ENCODE data around the gene ARHGEF38. TPM values are rescaled to one million over a fixed set of nuclear protein-coding genes. Genes with fewer than 3 reads are reported as not detected.
"Not testable (repeated sequence)": the region's sequence is repeated elsewhere in the genome, so short reads cannot be mapped to it uniquely, and the experiment has no call there.

ARHGEF38 gene
- total RNA-seq, 1 donor from 2014 or later = 15.5 TPM

DNA sequence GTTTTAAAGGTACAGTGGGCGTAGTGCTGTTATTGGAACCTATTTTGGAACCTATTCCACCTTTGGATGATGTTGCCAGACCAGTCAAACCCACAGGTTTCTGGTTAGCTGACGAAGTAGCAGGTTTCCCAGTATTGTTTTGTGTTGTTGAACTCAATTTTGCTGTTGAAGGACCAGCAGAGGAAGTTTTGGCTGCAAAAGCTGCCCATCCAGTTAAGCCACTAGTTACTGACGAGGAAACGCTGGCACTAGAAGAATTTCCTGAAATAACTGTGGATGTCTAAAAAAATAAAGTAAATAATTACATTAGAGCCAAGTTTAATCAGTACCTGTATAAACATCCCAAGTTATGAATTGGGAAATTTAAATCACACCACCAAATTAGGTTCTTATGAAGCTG, 130.6 kb downstream of the ARHGEF38 start:
- Histone ChIP-seq H3K4me3 (no peak overlapping the region), H3K36me3 (peaks cover 58% of the 10 kb centered on the region), H3K4me1 (peaks cover 10% of the 10 kb centered on the region), H3K27ac (no peak overlapping the region), H3K9me3 (no peaks in the 10 kb centered on the region), H3K27me3 (no peaks in the 10 kb centered on the region)
- ATAC-seq (peak; percentile 93), DNase-seq (peak; percentile 66)
- no peak for TF ChIP-seq CTCF (IDR thresholded peaks at IDR 0.05)
- intact Hi-C loops (cut with DNase I) = no loop called here

DNA sequence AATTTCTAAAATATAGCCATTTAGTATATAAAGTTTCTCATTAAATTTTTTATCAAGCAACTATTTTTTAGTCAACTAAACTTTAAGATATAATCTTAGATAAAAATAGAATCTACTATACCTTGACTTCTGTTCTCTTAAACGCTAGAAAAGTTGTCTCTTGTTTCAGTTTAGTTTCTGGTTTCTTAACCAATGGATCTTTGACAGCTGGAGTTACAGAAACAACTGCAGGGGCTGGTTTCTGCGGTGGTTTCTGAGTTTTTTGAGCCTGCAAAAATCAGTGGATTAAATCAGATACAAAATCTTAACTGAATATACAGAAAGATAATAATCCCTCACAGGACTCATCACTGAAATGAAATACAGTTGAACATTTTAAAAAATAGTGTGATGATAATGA, 134.2 kb downstream of the ARHGEF38 start:
- H3K4me1 ChIP-seq = peaks cover 10% of the 10 kb centered on the region
- no peak for TF ChIP-seq CTCF (IDR thresholded peaks at IDR 0.05)
- DNase-seq (no peak), ATAC-seq (no peak)
- no peaks in the 10 kb centered on the region for H3K9me3 ChIP-seq
- H3K36me3 ChIP-seq = peaks cover 90% of the 10 kb centered on the region
- no peaks in the 10 kb centered on the region for H3K27me3 ChIP-seq
- H3K27ac ChIP-seq = no peak overlapping the region
- no peak overlapping the region for H3K4me3 ChIP-seq
- intact Hi-C loops (cut with DNase I) = no loop called here

DNA sequence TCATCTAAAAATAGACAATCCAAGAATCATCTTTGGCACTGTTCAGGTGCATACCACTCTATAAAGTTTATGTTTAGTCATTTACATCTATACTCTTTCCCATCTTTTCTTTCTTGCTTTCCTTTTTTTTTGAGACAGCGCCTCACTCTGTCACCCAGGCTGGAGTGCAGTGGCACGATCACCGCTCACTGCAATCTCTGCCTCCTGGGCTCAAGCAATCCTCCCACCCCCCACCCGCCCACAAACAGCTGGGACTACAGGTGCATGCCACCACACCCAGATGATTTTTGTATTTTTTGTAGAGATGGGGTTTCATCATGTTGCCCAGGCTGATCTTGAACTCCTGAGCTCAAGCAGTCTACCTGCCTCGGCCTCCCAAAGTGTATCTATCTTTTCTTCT, 142.4 kb downstream of the ARHGEF38 start:
- H3K4me3 ChIP-seq; H3K27ac ChIP-seq; H3K9me3 ChIP-seq; intact Hi-C loops (cut with DNase I); H3K27me3 ChIP-seq; H3K4me1 ChIP-seq; DNase-seq; ATAC-seq: not testable (repeated sequence)
- peaks cover 89% of the 10 kb centered on the region for H3K36me3 ChIP-seq

GRCh38 chr4:105695832-105696231, 143.4 kb downstream of the ARHGEF38 start:
- DNase-seq; H3K27me3 ChIP-seq; H3K4me3 ChIP-seq; H3K9me3 ChIP-seq; intact Hi-C loops (cut with DNase I); H3K27ac ChIP-seq; H3K4me1 ChIP-seq; ATAC-seq: not testable (repeated sequence)
- H3K36me3 ChIP-seq = peaks cover 84% of the 10 kb centered on the region

DNA sequence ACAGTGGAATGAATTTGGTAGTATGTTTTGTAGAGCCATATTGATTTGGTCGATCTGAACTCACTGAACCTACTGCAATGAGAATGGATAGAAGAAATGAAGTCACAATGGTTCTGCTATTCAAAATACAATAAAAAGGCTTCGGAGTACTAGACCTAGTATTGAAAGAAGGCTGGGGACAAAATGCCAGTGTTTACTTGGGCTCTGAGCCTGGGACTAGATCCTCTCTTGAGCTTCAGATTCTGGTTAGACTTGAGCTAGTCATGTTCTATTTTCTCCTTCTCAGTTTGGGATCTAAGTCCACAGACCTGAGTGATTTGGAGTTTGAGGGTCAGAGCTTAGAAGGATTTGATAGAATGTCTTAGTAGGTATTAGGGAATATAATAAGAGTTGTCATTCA, 146.2 kb downstream of the ARHGEF38 start:
- DNase-seq = no peak
- no peak for TF ChIP-seq CTCF (IDR thresholded peaks at IDR 0.05)
- H3K9me3 ChIP-seq = no peaks in the 10 kb centered on the region
- peaks cover 57% of the 10 kb centered on the region for H3K36me3 ChIP-seq
- intact Hi-C loops (cut with DNase I) = no loop called here
- H3K27ac ChIP-seq = no peak overlapping the region
- H3K27me3 ChIP-seq = no peaks in the 10 kb centered on the region
- ATAC-seq = no peak
- H3K4me1 ChIP-seq = no peaks in the 10 kb centered on the region
- H3K4me3 ChIP-seq = no peak overlapping the region

DNA sequence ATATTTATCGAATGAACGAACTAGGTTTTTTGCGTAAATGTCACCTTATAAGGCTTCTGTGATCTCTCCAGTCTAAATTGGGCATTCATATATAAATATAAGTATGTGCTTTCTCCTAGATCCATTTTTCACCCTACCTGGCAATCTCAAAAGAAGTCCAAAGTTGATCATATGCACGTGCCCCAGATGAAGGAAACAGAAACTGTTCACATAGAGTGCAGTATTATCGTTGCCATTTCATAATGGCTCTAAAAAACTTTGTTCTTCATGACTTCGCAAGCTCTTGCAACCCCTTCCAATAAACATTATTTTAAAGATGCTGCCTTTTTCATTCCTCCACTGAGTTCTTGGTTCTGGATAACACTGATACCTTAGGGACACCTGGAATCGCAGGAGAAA, 155.4 kb downstream of the ARHGEF38 start:
- peak overlapping the region; percentile 80 for H3K27ac ChIP-seq
- DNase-seq = no peak
- no peaks in the 10 kb centered on the region for H3K9me3 ChIP-seq
- intact Hi-C loops (cut with DNase I) = no loop called here
- H3K4me3 ChIP-seq = peak overlapping the region; percentile 85
- no peaks in the 10 kb centered on the region for H3K36me3 ChIP-seq
- no peak for ATAC-seq
- no peaks in the 10 kb centered on the region for H3K27me3 ChIP-seq
- TF ChIP-seq CTCF (IDR thresholded peaks at IDR 0.05) = no peak
- H3K4me1 ChIP-seq = peaks cover 16% of the 10 kb centered on the region

All from upper lobe of right lung (tissue), 1 donor.